ENCODE measurements around the gene MECP2. TPM values are rescaled to one million over a fixed set of nuclear protein-coding genes. Genes with fewer than 3 reads are reported as not detected.

The MECP2 gene
- polyA plus RNA-seq, 2 of the 4 experiments (the other 2 are of a cell fraction), result 17.7 to 19.2 TPM

- H3K27ac ChIP-seq, result no peak overlapping the region
- H3K4me3 ChIP-seq, result no peak overlapping the region
- DNase-seq (ENCODE audit: low read depth in 1 of 2, low spot score in 1 of 2), result no peak
- CTCF ChIA-PET, result interaction anchor here (3.7 kb wide), 1 partner anchor 19 kb away, joined by 12 read pairs; no protein-coding TSS in a partner anchor
- no peak overlapping the region for H3K4me2 ChIP-seq
- no peaks in the 10 kb centered on the region for H3K9me3 ChIP-seq
- TF ChIP-seq, protein P1, sequence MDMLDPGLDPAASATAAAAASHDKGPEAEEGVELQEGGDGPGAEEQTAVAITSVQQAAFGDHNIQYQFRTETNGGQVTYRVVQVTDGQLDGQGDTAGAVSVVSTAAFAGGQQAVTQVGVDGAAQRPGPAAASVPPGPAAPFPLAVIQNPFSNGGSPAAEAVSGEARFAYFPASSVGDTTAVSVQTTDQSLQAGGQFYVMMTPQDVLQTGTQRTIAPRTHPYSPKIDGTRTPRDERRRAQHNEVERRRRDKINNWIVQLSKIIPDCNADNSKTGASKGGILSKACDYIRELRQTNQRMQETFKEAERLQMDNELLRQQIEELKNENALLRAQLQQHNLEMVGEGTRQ (IDR thresholded peaks at IDR 0.05), result no peak
- WGBS (ENCODE audit: missing lambda C conversion rate), result 73% methylated on average over 8 of the region's 9 CpGs
- POLR2A ChIA-PET, result no interaction called here
- no peaks in the 10 kb centered on the region for H3K4me1 ChIP-seq
- ATAC-seq, result no peak
- no peak for FAIRE-seq
Observed at GRCh38 chrX:154032653-154033052, 64.9 kb downstream of the MECP2 start.

DNA sequence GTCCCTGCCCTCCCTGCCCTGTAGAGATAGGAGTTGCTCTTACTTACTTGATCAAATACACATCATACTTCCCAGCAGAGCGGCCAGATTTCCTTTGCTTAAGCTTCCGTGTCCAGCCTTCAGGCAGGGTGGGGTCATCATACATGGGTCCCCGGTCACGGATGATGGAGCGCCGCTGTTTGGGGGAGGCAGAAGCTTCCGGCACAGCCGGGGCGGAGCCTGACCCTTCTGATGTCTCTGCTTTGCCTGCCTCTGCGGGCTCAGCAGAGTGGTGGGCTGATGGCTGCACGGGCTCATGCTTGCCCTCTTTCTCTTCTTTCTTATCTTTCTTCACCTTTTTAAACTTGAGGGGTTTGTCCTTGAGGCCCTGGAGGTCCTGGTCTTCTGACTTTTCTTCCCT, 65.4 kb downstream of the MECP2 start:
- no peak overlapping the region for H3K4me3 ChIP-seq
- 93% methylated on average over 10 of the region's 11 CpGs for WGBS (ENCODE audit: missing lambda C conversion rate)
- no peaks in the 10 kb centered on the region for H3K4me1 ChIP-seq
- no peak for TF ChIP-seq RARB (CRISPR knock-in tag; IDR thresholded peaks at IDR 0.05)
- TF ChIP-seq HDAC2 (IDR thresholded peaks at IDR 0.05), result no peak
- TF ChIP-seq MAX (IDR thresholded peaks at IDR 0.05), result no peak
- TF ChIP-seq, protein P2, sequence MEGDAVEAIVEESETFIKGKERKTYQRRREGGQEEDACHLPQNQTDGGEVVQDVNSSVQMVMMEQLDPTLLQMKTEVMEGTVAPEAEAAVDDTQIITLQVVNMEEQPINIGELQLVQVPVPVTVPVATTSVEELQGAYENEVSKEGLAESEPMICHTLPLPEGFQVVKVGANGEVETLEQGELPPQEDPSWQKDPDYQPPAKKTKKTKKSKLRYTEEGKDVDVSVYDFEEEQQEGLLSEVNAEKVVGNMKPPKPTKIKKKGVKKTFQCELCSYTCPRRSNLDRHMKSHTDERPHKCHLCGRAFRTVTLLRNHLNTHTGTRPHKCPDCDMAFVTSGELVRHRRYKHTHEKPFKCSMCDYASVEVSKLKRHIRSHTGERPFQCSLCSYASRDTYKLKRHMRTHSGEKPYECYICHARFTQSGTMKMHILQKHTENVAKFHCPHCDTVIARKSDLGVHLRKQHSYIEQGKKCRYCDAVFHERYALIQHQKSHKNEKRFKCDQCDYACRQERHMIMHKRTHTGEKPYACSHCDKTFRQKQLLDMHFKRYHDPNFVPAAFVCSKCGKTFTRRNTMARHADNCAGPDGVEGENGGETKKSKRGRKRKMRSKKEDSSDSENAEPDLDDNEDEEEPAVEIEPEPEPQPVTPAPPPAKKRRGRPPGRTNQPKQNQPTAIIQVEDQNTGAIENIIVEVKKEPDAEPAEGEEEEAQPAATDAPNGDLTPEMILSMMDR (IDR thresholded peaks at IDR 0.05), result no peak
- TF ChIP-seq MYC (IDR thresholded peaks at IDR 0.05; ENCODE audit: borderline replicate concordance, low read length), result no peak
- TF ChIP-seq, protein P1 (IDR thresholded peaks at IDR 0.05), result no peak
- no peak for TF ChIP-seq FOSL2 (IDR thresholded peaks at IDR 0.05)
- TF ChIP-seq FOSL2 (CRISPR knock-in tag; IDR thresholded peaks at IDR 0.05), result no peak
- TF ChIP-seq NPAS2 (CRISPR knock-in tag; IDR thresholded peaks at IDR 0.05; ENCODE audit: borderline replicate concordance), result no peak
- TF ChIP-seq CBX8 (IDR thresholded peaks at IDR 0.05), result no peak
- TF ChIP-seq CBX2 (IDR thresholded peaks at IDR 0.05; ENCODE audit: borderline replicate concordance, low read depth), result no peak
- no peak for TF ChIP-seq HOXB5 (CRISPR knock-in tag; IDR thresholded peaks at IDR 0.05)
- TF ChIP-seq ESRRA (IDR thresholded peaks at IDR 0.05; ENCODE audit: borderline replicate concordance, low read length), result no peak
- TF ChIP-seq, protein P3, sequence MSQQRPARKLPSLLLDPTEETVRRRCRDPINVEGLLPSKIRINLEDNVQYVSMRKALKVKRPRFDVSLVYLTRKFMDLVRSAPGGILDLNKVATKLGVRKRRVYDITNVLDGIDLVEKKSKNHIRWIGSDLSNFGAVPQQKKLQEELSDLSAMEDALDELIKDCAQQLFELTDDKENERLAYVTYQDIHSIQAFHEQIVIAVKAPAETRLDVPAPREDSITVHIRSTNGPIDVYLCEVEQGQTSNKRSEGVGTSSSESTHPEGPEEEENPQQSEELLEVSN (IDR thresholded peaks at IDR 0.05; ENCODE audit: borderline replicate concordance, low read depth), result no peak
- TF ChIP-seq BHLHE40 (IDR thresholded peaks at IDR 0.05; ENCODE audit: low read depth, low read length), result no peak
- TF ChIP-seq, protein P4, sequence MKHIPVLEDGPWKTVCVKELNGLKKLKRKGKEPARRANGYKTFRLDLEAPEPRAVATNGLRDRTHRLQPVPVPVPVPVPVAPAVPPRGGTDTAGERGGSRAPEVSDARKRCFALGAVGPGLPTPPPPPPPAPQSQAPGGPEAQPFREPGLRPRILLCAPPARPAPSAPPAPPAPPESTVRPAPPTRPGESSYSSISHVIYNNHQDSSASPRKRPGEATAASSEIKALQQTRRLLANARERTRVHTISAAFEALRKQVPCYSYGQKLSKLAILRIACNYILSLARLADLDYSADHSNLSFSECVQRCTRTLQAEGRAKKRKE (CRISPR knock-in tag; IDR thresholded peaks at IDR 0.05; ENCODE audit: low read depth), result no peak
- no peak for TF ChIP-seq SMC3 (IDR thresholded peaks at IDR 0.05)
- no peak for TF ChIP-seq CEBPB (IDR thresholded peaks at IDR 0.05)
- TF ChIP-seq RAD21 (conservative IDR thresholded peaks at IDR 0.05 in 1 of 2, IDR thresholded peaks at IDR 0.05 in 1 of 2), result no peak
- no peak for TF ChIP-seq MAFK (IDR thresholded peaks at IDR 0.05; ENCODE audit: partially characterized antibody)
- TF ChIP-seq, protein P5, sequence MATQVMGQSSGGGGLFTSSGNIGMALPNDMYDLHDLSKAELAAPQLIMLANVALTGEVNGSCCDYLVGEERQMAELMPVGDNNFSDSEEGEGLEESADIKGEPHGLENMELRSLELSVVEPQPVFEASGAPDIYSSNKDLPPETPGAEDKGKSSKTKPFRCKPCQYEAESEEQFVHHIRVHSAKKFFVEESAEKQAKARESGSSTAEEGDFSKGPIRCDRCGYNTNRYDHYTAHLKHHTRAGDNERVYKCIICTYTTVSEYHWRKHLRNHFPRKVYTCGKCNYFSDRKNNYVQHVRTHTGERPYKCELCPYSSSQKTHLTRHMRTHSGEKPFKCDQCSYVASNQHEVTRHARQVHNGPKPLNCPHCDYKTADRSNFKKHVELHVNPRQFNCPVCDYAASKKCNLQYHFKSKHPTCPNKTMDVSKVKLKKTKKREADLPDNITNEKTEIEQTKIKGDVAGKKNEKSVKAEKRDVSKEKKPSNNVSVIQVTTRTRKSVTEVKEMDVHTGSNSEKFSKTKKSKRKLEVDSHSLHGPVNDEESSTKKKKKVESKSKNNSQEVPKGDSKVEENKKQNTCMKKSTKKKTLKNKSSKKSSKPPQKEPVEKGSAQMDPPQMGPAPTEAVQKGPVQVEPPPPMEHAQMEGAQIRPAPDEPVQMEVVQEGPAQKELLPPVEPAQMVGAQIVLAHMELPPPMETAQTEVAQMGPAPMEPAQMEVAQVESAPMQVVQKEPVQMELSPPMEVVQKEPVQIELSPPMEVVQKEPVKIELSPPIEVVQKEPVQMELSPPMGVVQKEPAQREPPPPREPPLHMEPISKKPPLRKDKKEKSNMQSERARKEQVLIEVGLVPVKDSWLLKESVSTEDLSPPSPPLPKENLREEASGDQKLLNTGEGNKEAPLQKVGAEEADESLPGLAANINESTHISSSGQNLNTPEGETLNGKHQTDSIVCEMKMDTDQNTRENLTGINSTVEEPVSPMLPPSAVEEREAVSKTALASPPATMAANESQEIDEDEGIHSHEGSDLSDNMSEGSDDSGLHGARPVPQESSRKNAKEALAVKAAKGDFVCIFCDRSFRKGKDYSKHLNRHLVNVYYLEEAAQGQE (IDR thresholded peaks at IDR 0.05), result no peak
- no peak overlapping the region for H3K4me2 ChIP-seq
- CTCF ChIA-PET, result interaction anchor here (1.4 to 3.7 kb wide), 2 partner anchors 19 to 21 kb away, joined by 4 to 12 read pairs; no protein-coding TSS in a partner anchor
- no peak overlapping the region for H3K27ac ChIP-seq
- ATAC-seq (no peak), DNase-seq (ENCODE audit: low read depth in 1 of 2, low spot score in 1 of 2) (no peak), FAIRE-seq (no peak)
- POLR2A ChIA-PET, result no interaction called here
- H3K9me3 ChIP-seq, result no peaks in the 10 kb centered on the region
